ENCODE data around the gene HNRNPU.
A peak's percentile ranks its signal among the peaks of the same experiment; 100 is the strongest.

The HNRNPU gene

GRCh38 chr1:244862699-244863490, 1.4 kb downstream of the HNRNPU start:
- DNase-seq (ENCODE audit: low read depth), result peak; percentile 97

DNA sequence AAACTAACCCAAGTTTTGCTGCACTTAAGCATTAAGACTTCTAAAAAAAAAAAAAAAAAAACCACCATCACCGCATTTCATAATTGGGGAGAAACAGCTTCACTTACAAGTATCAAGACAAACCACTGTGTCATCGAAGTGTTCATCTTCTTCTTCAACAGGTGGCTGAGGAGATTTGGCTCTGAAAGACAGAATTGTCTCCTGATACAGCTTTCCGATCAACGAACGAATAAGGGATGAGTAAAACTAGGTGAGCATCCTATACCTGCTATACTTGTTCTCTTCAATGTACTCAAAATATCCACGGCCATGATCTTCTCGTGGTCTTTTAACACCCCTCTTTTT, 2.0 kb downstream of the HNRNPU start:
- DNase-seq (ENCODE audit: low read depth), result no peak

GRCh38 chr1:244861683-244862082, 2.7 kb downstream of the HNRNPU start:
- no peak for DNase-seq (ENCODE audit: low read depth)

DNA sequence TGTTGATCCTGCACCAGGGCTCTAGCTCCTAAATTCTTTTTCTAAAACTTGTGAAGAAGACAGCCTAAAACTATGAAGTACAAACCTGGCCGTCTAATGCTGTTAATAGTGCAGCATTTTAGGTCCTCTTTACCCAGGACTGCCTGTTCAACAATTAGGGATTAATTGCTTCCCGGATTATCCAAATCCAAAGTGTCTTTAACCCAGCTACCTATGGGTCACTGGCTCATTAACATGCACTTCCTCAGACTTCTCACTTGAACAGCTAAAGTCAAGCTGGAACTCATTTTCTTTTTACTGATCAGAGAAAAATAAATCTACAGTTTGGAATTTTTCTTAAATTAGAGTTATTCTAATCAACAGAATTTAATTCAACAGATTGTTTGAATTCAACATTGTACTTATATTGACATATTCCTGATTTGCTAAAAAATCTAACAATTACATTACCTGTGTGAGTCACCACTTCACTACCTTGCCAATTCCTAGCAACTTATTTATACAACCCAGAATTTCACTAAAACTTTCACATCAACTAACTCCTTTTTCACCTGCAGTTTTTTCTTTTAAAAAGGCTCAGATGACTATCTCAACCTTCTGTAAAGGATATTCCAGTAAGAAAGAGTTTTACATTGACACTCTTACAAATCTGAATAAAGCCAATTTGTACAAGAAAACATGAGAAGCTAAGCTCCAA, 3.3 kb downstream of the HNRNPU start:
- no peak for DNase-seq (ENCODE audit: low read depth)

DNA sequence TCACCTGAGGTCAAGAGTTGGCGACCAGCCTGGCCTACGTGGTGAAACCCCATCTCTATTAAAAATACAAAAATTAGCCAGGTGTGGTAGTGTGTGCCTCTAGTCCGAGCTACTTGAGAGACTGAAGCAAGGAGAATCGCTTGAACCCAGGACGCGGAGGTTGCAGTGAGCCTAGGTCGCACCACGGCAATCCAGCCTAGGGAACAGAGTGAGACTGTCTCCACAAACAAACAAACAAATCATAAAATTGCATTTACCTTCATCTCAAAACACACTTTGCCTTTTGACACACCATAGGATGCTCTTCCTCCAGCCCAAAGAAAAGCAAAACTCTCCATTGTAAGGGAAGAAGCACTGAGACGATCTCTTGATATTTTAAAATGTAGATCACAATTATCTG, 4.3 kb downstream of the HNRNPU start:
- no peak for DNase-seq (ENCODE audit: low read depth)

DNA sequence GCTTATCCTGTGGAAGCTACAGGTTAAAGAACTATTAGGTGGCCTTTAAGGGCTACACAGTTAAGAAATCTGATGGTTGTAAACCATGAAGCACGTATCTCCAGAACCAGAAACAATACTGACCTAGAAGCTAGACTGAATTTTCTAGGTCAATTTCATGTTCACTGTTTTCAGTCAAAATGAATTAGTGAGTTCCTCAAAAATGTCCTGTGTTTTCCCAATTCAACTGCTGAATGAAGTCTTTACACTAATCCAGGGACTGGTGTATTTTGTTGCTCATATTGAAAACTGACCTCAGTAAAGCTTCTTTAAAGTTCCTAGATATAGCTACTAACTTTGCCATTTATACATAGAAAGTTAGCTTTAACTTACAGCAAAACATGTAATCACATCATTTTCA, 6.0 kb downstream of the HNRNPU start:
- no peak for DNase-seq (ENCODE audit: low read depth)

GRCh38 chr1:244857761-244858160, 6.6 kb downstream of the HNRNPU start:
- no peak for DNase-seq (ENCODE audit: low read depth)

- no peak for DNase-seq (ENCODE audit: low read depth)
Observed at GRCh38 chr1:244854865-244855578, 9.3 kb downstream of the HNRNPU start.

DNA sequence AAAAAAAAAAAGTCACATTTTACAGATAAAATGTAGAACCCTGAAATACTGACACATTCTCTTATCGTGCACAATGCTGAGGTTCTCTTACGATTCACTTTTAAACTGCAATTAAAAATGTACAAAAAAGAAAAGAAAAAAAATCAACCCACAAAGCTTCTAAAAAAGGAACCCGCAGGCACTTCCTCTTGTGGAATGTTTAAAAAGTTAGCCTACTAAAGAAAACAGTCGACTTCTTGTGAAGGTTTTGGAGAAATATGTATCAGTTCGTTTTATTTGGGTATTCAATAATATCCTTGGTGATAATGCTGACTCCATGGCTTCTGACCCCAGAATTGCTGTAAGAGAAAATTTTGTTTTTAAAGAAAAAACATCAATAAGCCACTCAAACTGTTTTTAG, 10.2 kb downstream of the HNRNPU start:
- DNase-seq (ENCODE audit: low read depth), result no peak

DNA sequence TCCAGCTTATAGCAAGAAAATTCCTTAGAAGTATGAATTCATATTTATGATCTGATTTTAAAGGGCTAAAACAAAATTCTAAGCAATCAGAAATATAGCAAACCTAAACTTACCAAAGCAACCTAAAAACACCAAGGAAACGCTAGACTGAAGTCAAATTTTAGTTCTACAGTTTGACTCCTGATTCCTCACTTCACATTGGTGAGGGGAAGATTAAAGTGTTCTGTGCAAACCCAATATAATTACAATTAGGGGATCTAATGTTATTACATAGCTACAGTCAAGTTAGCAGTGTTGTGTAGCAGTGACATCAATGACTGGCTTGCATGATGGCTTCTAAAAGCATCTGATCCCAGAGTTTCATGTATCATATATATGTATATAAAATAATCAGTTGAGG, 11.6 kb downstream of the HNRNPU start:
- no peak for DNase-seq (ENCODE audit: low read depth)

DNA sequence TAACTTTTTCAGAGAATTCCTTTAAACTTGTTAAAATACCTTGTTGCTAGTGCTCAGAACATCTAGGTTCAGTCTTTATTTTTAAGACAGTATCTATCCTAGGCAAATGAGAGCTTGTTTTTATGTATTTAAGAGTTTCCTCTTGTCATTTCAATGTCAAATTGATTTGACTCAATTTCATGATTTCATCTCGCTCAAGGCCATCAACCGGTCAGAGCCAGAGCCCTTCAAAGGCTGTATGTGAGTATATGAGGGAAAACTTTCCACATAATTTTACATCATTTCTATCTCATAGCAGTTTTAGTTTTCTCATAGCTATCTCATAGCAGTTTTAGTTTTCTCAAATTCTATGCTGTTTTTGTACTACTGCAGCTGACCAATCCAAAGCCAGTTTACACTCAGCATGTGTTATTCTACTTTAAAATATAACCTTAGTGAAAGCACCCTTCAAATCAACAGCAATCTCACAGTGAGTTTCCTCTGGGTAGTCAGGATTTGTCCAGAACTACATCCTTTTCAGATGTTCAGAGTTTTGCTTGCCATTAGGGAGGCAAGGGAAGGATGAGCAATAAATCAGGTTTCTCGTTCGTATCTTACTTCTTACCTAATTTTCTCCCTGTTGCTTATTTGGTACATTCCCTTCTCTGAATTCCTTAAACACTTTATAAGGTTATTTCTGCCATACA, 12.7 kb downstream of the HNRNPU start:
- no peak for DNase-seq (ENCODE audit: low read depth)

- DNase-seq (ENCODE audit: low read depth), result no peak
Observed at GRCh38 chr1:244850896-244851295, 13.4 kb downstream of the HNRNPU start.

DNA sequence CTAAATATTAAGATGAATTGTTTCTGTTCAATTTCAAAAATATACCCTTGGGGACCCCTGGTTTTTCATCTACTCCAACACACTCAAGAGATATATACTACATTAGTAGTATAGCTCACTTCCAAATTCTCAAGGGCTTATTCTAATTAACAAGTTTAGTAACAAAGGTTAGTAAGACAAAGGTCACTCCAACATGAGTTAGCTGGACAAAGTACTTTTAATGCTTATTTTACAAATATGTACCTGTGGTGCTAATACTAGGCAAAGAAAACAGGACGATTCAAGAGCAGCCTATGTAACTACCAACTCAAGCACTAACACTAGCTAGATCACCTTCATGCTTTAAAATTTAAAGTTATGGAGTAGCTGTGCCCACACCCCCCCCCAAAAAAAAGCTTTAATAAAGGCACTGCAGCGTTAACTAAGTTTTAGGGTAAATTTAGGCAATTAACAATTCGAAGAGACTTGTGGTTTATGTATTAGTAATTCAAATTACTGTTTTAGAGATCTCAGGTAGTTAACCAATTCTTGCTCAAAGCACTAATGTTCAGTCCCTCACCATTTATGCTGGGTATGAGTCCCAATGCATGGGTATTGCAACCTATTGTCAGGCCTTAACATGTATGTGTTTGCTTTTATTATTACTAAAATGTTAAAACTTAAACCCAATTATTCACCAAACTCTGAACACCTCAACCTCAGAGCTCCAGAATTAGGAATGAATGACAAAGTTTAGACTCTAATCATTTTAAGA, 14.1 kb downstream of the HNRNPU start:
- no peak for DNase-seq (ENCODE audit: low read depth)

GRCh38 chr1:244849189-244849866, 15.0 kb downstream of the HNRNPU start:
- no peak for DNase-seq (ENCODE audit: low read depth)

DNA sequence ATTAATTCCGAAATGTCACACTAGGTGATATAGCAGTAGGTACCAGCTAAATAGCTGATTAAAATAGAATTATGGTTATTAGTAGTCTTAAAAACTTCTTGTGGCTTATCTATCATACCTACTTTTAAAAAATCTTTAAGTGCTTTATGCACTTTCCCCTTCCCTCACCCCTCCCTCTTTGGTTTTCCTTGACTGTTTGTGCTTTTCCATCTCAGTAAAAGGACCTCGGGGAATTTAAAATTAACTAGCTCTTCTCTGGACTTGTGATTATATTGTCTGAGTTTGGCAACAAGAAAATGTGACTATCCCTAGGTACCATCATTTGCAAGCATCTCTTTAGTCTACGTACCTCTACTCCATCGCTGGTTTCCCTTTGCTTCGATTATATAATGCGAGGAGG, 17.7 kb downstream of the HNRNPU start:
- DNase-seq (ENCODE audit: low read depth), result no peak

GRCh38 chr1:244844155-244845121, 19.9 kb downstream of the HNRNPU start:
- no peak for DNase-seq (ENCODE audit: low read depth)

DNA sequence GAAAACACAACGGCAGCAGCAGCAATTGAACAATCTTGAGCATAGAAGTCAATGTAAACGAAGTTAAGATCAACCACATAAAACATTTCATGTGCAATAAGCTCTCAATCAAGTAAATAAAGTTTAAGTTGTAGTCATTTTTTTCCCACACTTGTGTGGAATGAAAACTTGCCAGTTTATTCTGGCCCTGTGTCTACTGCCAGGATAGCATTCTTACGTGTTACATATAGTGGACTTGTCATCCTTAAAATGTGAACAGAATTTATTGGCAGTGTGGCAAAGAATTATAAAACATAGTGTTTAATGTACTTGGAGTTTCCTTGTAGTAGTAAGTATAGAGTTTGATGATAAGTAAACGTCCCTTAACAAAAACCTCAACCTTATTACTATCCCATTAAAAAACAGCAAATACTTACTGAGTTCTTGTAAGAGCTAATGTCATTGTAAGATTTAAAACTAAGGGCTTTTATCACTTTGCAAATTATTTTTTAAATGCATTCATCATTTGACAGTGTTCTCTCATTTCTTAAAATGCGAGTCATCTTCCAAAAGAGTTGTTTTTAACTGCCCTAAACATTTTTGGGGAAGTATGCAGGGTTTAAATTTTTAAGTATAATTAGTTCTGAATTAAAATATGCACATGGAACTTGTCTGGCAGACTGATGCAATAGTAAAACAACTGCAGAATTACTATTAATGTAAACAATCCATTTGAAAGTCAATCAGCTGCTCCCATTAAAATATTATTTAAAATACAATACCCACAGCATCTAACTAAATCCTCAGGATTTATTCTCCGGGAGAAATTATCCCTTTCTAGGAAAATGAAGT, 21.0 kb downstream of the HNRNPU start:
- no peak for DNase-seq (ENCODE audit: low read depth)

GRCh38 chr1:244841273-244841927, 22.9 kb downstream of the HNRNPU start:
- DNase-seq (ENCODE audit: low read depth), result no peak
